Activated gamma-delta T cell treated with Interleukin-2 at 50 U/mL for 16 hours (primary cell): Measurements from ENCODE around the gene SP4.

Experiments used
- DNase-seq: peaks from one replicate; pipeline ENCODE4 v3.0.0-alpha.2; 2020

SP4 gene

GRCh38 chr7:21427871-21428658, at the start of gene SP4:
Gene SP4, plus strand, starts transcription at chr7:21428083. Its CDS starts 169 bp downstream, at chr7:21428252.
- peak; percentile 94 for DNase-seq

DNA sequence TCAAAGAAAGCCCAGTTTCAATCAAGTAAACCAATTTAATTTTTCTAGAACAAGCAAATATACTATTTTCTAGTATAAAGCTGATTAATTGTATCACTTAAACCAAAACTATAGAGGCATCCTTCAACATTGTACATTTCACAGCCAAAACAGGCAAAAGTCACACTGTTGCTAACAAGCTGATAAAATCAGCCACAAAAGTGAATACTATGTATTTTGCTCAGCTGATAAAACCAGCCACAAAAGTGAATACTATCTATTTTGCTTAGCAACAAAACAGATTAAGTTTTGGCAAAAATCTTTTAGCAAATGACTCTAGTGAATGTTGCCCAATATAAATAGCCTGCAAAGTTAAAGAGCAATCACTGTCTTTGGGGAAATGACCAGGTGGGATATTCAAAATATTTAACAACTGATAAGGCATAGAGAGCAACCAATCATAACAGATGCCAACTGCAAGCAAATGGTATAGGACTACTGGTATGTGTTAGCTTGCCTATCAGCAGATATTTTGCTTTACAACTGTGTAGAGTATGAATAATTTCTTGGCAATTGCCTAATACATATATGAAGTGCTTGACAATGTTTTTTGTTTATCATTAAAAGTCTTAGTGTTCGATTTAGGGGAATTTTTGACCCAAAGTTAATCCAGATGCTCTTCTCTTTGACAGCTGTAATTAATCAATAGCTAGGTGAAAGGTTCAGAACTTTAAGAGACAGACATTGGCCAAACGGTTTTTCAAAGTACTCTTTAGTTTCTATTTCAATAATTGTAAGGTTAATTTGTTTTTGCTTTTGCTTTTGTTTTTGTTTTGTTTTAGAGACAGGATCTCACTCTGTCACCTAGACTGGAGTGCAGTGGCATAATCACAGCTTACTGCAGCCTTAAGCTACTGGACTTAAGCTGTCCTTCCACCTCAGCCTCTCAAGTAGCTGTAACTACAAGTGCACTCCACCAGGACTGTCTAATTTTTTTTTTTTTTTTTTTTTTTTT, 44.4 kb upstream of the SP4 start:
- DNase-seq: no peak

DNA sequence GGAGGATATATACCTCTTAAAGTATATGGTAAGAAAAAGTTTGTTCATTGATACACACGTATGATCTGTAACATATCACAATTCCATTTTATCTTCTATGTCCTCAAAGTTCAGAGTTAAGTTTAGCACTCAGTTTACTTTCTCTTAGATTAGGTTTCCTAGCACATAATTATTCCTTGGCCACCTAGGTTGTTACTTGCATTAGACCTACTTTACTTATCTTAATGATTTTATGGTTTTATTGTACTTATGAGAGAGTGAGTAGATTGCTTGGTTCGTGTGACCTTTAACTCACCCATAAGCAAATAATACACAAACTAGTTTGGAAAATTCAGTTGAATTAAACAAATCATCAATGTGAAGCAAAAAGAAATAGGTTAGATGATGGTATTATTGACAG, 33.9 kb upstream of the SP4 start:
- DNase-seq: no peak

DNA sequence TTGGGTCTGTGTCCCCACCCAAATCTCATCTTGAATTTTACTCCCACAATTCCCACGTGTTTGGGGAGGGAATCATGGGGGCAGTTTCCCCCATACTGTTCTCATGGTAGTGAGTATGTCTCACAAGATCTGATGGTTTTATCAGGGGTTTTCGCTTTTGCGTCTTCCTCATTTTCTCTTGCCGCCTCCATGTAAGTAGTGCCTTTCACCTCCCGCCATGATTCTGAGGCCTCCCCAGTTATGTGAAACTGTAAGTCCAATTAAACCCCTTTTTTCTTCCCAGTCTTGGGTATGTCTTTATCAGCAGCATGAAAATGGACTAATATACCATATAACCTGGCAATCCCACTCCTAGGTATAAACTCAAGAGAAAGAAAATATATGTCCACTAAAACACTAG, 25.9 kb upstream of the SP4 start:
- DNase-seq: no peak

DNA sequence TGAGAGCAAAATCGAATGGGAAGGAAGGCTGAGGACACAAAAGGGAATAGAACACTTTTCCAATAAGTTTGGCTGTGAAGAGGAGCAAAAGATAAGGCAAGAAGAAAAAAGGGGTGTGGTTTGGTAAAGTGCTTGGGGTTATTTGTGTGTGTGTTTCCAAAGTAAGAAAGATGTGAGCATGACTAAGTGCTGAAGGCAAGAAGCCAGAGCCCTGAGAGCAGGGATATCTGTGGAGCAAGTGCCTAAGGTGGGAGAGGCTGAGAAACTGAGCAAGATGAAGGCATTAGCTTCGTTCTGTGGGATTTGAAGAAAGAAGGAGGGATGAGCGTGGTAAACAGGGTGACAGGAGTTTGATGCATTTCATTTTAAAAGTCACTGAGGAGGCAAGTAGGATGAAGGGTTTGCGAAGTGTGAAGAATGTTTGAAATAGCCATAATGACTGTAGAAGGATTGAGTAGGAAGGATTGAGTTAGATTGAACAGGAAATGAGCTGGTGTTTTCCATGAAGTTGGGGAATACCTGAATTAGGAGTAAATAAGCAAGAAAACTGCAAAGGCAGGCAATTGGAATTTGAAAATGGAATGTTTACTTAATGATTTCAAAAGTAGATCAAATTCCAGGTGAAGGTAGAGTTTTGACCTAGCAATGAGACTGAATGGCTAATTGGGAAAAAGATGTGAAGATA, 19.9 kb upstream of the SP4 start:
- DNase-seq: no peak

DNA sequence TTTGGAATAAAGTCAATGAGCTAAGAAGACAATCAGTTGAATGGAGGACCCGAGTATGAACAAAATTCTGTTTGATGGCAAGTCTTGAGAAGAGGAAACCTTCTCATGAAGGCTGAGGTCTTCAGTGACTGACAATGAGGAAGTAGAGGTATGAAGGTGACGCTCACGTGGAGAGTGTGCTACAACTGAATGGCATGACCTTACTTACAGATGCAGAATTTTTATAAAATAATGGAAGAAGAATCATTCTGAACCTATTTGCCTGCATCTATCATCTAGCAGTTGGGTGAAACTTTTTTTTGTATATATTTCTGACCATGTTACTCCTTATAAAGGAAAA, 19.4 kb upstream of the SP4 start:
- no peak for DNase-seq

GRCh38 chr7:21412410-21412851, 15.5 kb upstream of the SP4 start:
- no peak for DNase-seq

DNA sequence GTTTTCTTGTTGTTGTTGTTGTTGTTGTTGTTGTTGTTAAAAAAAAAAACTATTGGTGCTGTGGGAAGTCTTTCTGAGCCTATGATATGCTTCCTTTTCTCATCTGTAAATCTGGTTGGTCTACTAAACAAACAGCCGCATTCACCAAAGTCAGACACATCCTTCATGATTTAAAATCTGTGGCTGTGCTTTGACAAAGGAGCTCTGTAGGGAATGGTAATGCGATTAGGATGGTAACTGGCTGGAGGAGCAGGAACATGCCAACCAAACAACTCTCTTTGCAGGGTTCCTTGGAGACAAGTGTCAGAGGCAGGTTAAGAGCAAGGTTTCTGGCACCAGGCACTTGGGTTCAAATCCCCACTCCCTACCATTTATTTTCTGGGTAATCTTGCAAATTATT, 14.9 kb upstream of the SP4 start:
- DNase-seq: no peak

DNA sequence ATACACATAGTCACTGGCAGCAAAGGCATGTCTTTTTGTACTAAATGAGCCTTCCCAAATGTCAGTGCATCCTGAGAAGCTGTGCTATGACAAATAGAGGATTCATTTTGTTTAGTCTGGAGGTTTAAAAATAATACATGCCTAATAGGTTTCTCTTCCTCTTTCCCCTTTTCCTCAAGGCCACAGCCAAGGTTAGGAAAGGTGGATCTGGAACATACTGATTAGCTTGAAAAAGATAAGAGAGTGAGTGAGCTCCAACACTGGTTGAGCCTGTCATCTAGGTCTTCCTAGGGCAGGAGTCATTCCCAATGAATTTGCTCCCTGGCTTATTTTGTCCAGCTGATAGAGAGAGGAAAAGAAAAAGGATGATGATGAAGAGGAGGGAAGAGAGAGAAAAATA, 14.4 kb upstream of the SP4 start:
- no peak for DNase-seq

DNA sequence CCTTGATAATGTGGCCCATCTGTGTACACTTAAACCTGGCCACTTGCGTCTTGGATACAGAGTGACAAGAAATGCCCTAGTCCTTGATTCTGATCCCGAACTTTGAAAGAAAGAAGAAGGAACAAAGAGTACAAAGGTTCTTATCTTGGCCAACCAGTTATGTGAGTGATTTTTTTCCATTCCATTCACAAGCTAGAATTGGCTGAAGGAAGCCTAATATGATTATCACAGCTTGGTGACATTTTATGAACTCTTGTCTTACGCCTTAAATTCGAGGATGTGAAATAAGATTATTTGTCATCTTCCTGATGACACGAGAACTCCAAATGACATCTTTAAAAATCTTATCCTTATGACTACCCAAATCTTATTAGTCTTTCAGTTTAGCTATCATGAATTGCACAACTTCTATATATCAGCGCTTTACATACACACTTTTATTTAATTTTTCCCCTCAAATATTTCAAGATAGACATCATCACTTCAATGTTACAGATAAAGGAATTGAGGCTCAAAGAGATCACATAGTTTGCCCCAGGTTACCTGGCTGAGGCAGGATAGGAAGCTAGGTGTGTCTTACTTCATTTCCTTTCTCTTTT, 13.0 kb upstream of the SP4 start:
- no peak for DNase-seq

GRCh38 chr7:21417647-21418046, 10.2 kb upstream of the SP4 start:
- DNase-seq: no peak

- no peak for DNase-seq
Measured at GRCh38 chr7:21422751-21423150, 5.1 kb upstream of the SP4 start.

- no peak for DNase-seq
Measured at GRCh38 chr7:21425290-21425689, 2.6 kb upstream of the SP4 start.

DNA sequence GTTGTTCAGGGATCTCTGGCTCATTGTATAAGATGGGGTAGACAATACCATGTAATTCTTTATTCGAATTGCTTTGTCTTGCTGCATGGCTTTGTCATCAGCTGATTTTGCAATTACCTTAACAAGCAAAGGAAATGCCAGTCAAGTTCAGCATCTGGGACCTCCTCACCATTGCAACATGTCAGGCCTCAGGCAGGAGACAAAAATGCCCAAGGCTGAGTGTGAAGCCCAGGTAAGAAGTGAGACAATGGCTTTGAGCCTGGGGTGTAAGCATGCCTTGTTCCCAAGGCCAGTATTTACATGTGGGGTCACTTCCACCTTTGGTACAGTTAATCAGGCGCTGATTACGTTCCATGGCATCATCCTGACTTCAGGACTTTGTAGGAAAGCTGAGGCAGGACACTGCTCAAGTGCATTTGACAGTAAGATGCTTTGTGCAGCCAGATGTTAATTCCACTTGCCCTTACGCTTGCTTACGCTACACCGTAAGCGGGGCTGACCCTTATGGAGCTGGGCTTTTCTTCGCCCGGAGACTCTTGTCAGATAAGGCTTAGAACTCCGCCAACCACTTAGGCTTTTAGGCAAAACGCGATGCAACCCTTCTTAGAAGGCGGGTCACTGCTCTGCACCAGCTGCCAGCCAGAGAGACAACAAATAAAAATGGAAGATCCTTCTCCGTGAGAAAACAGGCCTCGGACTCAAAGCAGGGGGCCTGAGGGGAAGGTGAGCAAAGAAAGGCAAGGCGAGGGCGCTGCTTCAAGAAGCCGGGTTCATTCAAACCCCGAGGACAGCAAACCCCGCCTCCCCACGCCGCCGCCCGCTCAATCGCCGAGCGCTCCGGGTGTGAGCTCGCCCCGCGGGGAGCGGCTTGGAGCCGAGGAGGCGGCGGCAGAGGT, 1.3 kb upstream of the SP4 start:
- DNase-seq: no peak

DNA sequence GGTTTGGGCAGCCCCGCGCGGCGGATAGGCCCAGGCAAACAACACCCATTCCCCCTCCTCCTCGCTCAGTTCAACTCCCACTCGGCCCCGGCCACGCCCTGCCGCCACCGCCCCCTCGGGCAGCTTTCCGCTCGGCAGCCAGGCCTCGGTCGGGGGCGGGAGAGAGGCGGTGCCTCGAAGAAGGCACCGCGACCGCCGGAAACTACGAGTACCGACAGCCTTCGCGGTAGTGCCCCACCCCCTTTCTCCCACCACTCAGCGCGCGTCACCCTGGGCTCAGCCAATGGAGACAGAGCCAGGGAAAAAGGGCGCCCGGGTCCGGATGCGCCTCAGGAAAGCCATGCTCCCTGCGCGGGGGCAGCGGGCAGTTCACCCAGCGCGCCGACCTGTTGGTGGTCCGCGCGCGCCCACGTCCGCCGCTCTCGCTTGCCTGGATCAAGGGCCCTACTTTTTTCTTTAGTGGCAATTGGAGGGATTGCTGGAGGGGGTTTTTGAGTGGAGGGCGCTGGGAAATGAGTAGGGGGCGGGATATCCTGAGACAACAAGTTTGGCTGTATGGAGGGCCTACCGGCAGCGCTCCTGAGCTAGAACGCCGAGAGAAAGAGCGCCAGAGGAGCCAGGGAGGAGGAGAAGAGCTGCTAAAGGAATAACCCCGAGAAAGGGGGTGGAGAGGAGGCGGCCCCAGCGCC, 557 bp upstream of the SP4 start:
- peak; percentile 99 for DNase-seq

- no peak for DNase-seq
Measured at GRCh38 chr7:21428659-21428941, 717 bp downstream of the SP4 start.

DNA sequence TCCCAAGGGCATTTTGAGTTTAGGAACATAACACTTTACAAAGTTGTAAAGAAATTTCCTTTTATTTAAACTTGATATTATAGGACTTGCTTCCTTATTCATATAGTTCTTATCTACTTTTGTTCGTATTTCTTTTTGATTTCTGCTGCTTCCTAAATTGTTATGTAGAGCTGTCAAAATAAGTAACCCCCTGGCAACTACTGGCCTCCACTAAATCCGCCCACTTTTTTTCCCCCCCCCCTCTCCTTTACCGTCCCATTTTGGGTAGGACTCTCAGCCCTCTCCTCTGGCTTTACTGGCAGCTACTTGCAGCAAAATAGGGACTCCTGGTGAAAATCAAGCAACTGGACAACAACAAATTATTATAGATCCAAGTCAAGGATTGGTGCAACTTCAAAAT, 1.1 kb downstream of the SP4 start:
- no peak for DNase-seq

DNA sequence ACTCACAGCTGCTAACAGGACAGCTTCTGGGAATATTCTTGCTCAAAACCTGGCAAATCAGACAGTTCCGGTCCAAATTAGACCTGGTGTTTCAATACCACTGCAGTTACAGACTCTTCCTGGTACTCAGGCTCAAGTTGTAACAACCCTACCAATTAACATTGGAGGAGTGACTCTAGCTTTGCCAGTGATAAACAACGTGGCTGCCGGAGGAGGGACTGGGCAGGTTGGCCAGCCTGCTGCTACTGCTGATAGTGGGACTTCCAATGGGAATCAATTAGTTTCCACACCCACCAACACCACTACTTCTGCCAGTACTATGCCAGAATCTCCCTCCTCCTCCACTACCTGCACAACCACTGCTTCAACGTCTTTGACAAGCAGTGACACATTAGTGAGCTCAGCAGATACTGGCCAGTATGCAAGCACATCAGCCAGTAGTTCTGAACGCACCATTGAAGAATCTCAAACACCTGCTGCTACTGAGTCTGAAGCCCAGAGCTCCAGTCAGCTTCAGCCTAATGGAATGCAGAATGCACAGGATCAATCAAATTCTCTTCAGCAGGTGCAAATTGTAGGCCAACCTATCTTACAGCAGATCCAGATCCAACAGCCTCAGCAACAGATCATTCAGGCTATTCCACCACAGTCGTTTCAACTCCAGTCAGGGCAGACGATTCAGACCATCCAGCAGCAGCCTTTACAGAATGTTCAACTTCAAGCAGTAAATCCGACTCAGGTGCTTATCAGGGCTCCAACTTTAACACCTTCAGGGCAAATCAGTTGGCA, 2.1 kb downstream of the SP4 start:
- no peak for DNase-seq

DNA sequence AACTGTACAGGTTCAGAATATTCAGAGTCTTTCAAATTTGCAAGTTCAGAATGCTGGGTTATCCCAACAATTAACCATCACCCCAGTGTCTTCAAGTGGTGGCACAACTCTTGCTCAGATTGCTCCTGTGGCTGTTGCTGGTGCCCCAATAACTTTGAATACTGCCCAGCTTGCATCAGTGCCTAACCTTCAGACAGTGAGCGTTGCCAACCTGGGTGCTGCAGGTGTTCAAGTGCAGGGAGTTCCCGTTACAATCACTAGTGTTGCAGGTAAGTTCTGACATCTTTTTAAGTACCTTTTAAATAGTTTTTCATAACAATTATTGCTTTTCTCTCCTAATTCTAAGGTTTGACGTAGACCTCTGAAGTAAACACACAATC, 2.7 kb downstream of the SP4 start:
- no peak for DNase-seq

GRCh38 chr7:21443149-21443841, 15.4 kb downstream of the SP4 start:
- DNase-seq: no peak
